PC-3 (cell line): ENCODE measurements around the gene FAM83G. TPM values are rescaled to one million over a fixed set of nuclear protein-coding genes. Genes with fewer than 3 reads are reported as not detected.
A peak's percentile ranks its signal among the peaks of the same experiment; 100 is the strongest.

Source experiments
- ATAC-seq: fragments of 200-7000 bp; cut with Tn5 transposase; 2 replicates; pipeline ENCODE4 v1.9.1; 2020; ENCODE audit warnings: mild to moderate bottlenecking, moderate library complexity
- BruUV-seq: library from RNA; stranded (reverse); fragments of 400-500 nt; replicated peaks from 2 replicates; lab custom pipeline; 2021; lab: Mats Ljungman, UMichigan
- CTCF ChIA-PET: fragments of 300-600 bp; sonication (Branson Sonifier 250); formaldehyde crosslinking; loops from one replicate; lab custom pipeline; 2022; ENCODE audit warnings: antibody characterized with exemption; lab: Charles Lee
- POLR2A ChIA-PET: fragments of 300-600 bp; sonication (Branson Sonifier 250); formaldehyde crosslinking; loops from one replicate; lab custom pipeline; 2022; ENCODE audit warnings: antibody characterized with exemption; ENCODE audit not compliant: unreplicated experiment; lab: Charles Lee
- DNase-seq: peaks from one replicate; pipeline ENCODE4 v3.0.0-alpha.2; 2015
- H2AFZ ChIP-seq: fragments of 300-600 bp; sonication (generic); 2 replicates; pipeline ENCODE4 v1.6.0; 2016; ENCODE audit warnings: antibody characterized with exemption, low read length
- H3F3A ChIP-seq: fragments of 300-600 bp; sonication (generic); one replicate; pipeline ENCODE4 v1.6.0; 2017; ENCODE audit warnings: antibody characterized with exemption, low read length, control low read depth, mild to moderate bottlenecking; ENCODE audit not compliant: unreplicated experiment
- H3K27ac ChIP-seq: fragments of 300-600 bp; sonication (generic); 2 replicates; pipeline ENCODE4 v1.5.1; 2016; ENCODE audit warnings: mild to moderate bottlenecking, low read length
- H3K27me3 ChIP-seq: fragments of 300-600 bp; sonication (generic); 2 replicates; pipeline ENCODE4 v1.6.1; 2016; ENCODE audit warnings: low read length, mixed read lengths
- H3K36me3 ChIP-seq: fragments of 300-600 bp; sonication (generic); 2 replicates; pipeline ENCODE4 v1.6.1; 2016; ENCODE audit warnings: low read depth, mixed run types, low read length, mixed read lengths
- H3K4me1 ChIP-seq: fragments of 300-600 bp; sonication (generic); 2 replicates; pipeline ENCODE4 v1.5.1; 2016; ENCODE audit warnings: low read length; ENCODE audit not compliant: insufficient read depth
- H3K4me2 ChIP-seq: fragments of 300-600 bp; sonication (generic); 2 replicates; pipeline ENCODE4 v1.6.0; 2016; ENCODE audit warnings: low read length
- H3K4me3 ChIP-seq: fragments of 300-600 bp; sonication (generic); 2 replicates; pipeline ENCODE4 v1.5.1; 2016; ENCODE audit warnings: mild to moderate bottlenecking, low read length, mixed read lengths
- H3K79me2 ChIP-seq: fragments of 300-600 bp; sonication (generic); 2 replicates; pipeline ENCODE4 v1.6.1; 2017; ENCODE audit warnings: low read length, mixed read lengths
- H3K9ac ChIP-seq: fragments of 300-600 bp; sonication (generic); 2 replicates; pipeline ENCODE4 v1.6.0; 2016; ENCODE audit warnings: mild to moderate bottlenecking, low read length
- H3K9me2 ChIP-seq: fragments of 300-600 bp; sonication (generic); replicated peaks from 2 replicates; pipeline ENCODE4 v1.6.1; 2016; ENCODE audit warnings: mixed run types, low read length, mixed read lengths
- H3K9me3 ChIP-seq: fragments of 300-600 bp; sonication (generic); 2 replicates; pipeline ENCODE4 v1.6.1; 2016; ENCODE audit warnings: low read length, mixed read lengths
- H4K20me1 ChIP-seq: fragments of 300-600 bp; sonication (generic); 2 replicates; pipeline ENCODE4 v1.6.1; 2016; ENCODE audit warnings: low read length, mixed read lengths
- CTCF ChIP-seq: fragments of 300-600 bp; sonication (generic); conservative IDR thresholded peaks from 2 replicates; pipeline ENCODE4 v1.5.1; 2017; ENCODE audit warnings: antibody characterized with exemption, low read depth, mild to moderate bottlenecking, low read length
- EZH2 ChIP-seq: fragments of 300-600 bp; sonication (generic); IDR thresholded peaks from one replicate; pipeline ENCODE4 v1.6.1; 2017; ENCODE audit warnings: antibody characterized with exemption, mild to moderate bottlenecking, low read length; ENCODE audit not compliant: unreplicated experiment
- EZH2phosphoT487 ChIP-seq: fragments of 300-600 bp; sonication (generic); IDR thresholded peaks from 2 replicates; pipeline ENCODE4 v1.6.1; 2018; ENCODE audit warnings: mild to moderate bottlenecking, antibody characterized with exemption, low read length, borderline replicate concordance
- intact Hi-C: fragments of 100-400 bp; cut with micrococcal nuclease; formaldehyde crosslinking; loops from 2 replicates; pipeline ENCODE4 v1.9.0; 2023
- total RNA-seq: library from RNA; depleted of rRNA; stranded (reverse); fragments of >200 nt; gene quantifications from 2 replicates; pipeline ENCODE4 v1.2.3, GENCODE V29; 2014

Gene FAM83G
- total RNA-seq, 1 experiment from 2014 or later, result 0.26 TPM

DNA sequence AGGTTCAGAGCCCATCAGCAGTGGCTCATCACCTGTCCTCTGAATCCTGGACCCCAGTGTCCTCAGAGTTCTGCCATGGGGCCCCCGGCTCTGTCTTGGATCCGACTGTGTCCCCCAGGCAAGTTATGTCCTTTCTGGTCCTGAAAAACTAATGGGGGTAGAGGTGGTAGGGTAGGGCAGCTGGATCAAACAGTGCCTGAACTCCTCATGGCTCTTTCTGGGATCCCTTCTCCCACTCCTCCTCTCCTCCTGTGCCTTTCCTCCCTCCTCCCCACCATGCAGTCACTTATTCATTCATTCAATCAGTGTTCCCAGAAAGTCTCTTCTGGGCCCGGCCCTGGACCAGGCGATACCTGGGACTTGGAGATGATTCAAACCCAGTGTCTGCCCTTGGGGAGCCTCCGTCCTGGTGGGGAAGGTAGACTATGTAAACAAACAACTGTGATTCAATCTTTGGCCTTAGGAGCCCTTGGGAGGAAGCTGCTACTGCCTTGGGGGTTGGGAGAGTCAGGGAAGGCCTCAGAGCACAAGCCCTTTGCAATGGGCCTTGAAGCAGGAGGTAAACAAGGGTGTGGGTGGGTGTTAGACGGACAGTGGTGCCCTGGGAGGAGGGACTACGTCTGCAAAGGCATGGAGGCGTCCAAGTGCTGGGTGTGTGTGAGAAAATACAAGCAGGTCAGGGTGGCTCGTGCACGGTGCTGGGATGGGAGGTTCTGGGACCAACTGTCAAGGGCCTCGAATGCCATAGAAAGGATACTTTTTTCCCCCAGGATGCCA is 6.4 kb upstream of the FAM83G start:
- no peaks in the 10 kb centered on the region for H3K27me3 ChIP-seq
- CTCF ChIA-PET, result no interaction called here
- H3K9me3 ChIP-seq, result no peaks in the 10 kb centered on the region
- intact Hi-C loops, result no loop called here
- H4K20me1 ChIP-seq, result no peaks in the 10 kb centered on the region
- DNase-seq (peak; percentile 37), ATAC-seq (peak; percentile 46)
- no peak overlapping the region for H3K4me3 ChIP-seq
- H2AFZ ChIP-seq, result no peak overlapping the region
- POLR2A ChIA-PET, result interaction anchor here (0.6 kb wide), 1 partner anchor 13 kb away, joined by 3 read pairs; no protein-coding TSS in a partner anchor
- no peaks in the 10 kb centered on the region for H3K36me3 ChIP-seq
- no peaks in the 10 kb centered on the region for H3F3A ChIP-seq
- TF ChIP-seq EZH2phosphoT487 (no peak), EZH2 (no peak), CTCF (no peak)
- peaks cover 8% of the 10 kb centered on the region for H3K4me1 ChIP-seq
- H3K9ac ChIP-seq, result no peak overlapping the region
- H3K4me2 ChIP-seq, result no peak overlapping the region
- no peak overlapping the region for H3K27ac ChIP-seq
- no peaks in the 10 kb centered on the region for H3K79me2 ChIP-seq
- BruUV-seq, result no TSS peak
- no peaks in the 10 kb centered on the region for H3K9me2 ChIP-seq

- POLR2A ChIA-PET, result no interaction called here
Observed at GRCh38 chr17:19009970-19010369, 5.4 kb upstream of the FAM83G start.

More at GRCh38 chr17:19009970-19010369, 5.4 kb upstream of the FAM83G start:
- CTCF ChIA-PET, result no interaction called here
- H3K9me3 ChIP-seq, result no peaks in the 10 kb centered on the region
- no peaks in the 10 kb centered on the region for H4K20me1 ChIP-seq
- H3K4me2 ChIP-seq, result no peak overlapping the region
- no peak overlapping the region for H3K9ac ChIP-seq
- no peak for DNase-seq
- intact Hi-C loops, result no loop called here
- no peak overlapping the region for H3K27ac ChIP-seq
- ATAC-seq, result no peak
- BruUV-seq, result no TSS peak
- H3K79me2 ChIP-seq, result no peaks in the 10 kb centered on the region
- no peaks in the 10 kb centered on the region for H3K9me2 ChIP-seq
- no peak for TF ChIP-seq CTCF
- no peak for TF ChIP-seq EZH2phosphoT487
- TF ChIP-seq EZH2, result no peak
- peaks cover 8% of the 10 kb centered on the region for H3K4me1 ChIP-seq
- H3F3A ChIP-seq, result no peaks in the 10 kb centered on the region
- no peaks in the 10 kb centered on the region for H3K27me3 ChIP-seq
- no peak overlapping the region for H3K4me3 ChIP-seq
- H3K36me3 ChIP-seq, result no peaks in the 10 kb centered on the region
- H2AFZ ChIP-seq, result no peak overlapping the region
